Posterior vena cava (tissue), 2 donors: ENCODE measurements around the gene GULP1. TPM values are rescaled to one million over a fixed set of nuclear protein-coding genes. Genes with fewer than 3 reads are reported as not detected.

Experiments
- DNase-seq: peaks from one replicate; pipeline ENCODE4 v3.0.0-alpha.2; 2020; ENCODE audit warnings: low spot score
- intact Hi-C, 2 donors: fragments of 100-400 bp; cut with DNase I; formaldehyde crosslinking; loops; one replicate each; pipeline versions ENCODE4 v1.14.1 to v1.14.2; 2022 to 2023
- total RNA-seq, 2 donors: library from RNA; stranded (reverse); fragmentation: NEBNext Ultra II Directional; extraction: Animal tissue kit (Norgen Biotek cat#: 25700); gene quantifications; one replicate each; pipeline ENCODE4 v1.2.1, GENCODE V29; 2021
- donor health status: DM: yes; HTN: yes; CAD: no.
- donor health status: DM: yes; HTN: yes; CAD: no.

GULP1 gene
- total RNA-seq, 2 donors from 2014 or later: 25.9 to 63.2 TPM

DNA sequence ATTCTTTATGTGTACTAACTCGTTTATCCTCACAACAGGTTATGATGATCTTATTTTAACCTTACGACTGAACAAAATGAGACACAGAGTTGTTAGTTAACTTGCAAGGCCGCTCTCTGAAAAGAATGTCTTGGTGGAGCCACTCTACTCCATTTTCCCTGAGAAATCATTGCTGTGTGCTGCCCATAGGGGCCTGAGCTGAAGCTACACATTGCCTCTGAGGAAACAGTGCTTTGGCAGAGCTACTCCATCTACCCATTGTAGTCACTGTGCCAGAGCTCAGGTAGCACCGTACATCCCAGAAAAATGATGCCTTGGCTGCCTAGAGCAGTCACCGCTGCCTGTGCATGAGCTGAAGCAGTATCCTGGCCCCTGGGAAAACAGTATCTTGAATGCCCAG lies 61.6 kb downstream of the GULP1 start:
- no peak for DNase-seq
- intact Hi-C loops: no loop called here

DNA sequence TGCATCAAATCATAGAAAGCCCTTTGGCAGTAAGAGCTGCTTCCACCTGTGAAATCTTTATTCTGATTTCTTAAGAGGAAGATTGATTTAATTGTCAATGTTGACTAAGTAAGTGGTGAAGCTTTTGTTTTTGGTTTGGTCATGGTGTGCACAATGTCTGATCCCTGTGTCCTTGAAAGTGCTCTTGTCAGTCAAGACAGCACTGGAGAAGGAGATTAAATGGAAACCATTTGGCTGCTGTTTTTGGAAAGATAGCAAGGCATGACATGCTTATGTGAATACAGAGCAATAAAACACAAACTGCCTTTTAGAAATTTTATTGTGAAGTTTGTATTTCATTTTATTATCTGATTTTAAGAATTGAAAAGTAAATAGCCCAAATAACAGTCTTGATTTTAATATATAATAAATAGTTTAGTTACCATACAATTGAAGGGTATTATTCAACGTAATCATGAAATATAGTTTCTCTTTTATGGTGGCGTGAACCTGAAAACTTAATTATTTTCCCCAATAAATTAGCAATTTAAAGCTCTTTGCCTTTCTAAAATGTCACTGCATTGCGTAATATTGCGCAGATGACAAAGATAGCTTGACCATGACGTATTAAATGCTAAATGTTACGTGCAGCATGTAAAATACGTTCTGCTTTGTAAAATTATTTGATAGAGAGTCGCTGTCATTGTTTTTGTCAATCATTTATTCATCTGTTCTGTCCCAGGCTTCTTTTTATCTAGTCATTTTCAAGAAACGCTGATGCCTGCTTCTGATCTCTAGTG lies 69.0 kb downstream of the GULP1 start:
- no peak for DNase-seq
- intact Hi-C loops: no loop called here

DNA sequence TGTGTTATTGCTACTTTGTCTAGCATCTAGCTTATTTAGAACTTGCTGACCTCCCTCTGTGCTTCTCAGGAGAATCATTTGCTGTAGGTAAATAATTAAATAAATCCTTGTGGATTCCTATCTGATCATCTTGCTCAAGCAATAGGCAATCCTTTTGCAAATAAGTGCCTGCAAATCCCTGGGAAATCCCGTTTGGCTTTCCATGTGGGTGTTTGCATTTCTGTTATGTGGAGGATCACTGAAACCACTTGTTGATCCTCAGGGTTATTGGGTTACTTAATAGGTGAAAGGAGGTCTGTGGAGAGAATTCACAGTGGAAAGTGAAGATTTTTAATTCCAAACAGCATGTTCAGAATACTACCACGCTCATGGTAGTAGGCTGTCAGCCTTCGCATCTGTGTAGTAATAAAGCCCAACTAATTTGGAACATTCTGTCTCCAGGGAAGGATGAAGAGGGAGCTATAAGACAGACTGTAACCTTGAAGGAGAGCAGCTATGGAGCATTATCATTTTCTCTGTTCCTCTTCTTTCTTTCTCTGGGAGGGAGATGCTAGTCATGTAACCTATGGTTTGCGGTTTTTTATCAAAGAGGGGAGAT lies 72.5 kb downstream of the GULP1 start:
- intact Hi-C loops: no loop called here

DNA sequence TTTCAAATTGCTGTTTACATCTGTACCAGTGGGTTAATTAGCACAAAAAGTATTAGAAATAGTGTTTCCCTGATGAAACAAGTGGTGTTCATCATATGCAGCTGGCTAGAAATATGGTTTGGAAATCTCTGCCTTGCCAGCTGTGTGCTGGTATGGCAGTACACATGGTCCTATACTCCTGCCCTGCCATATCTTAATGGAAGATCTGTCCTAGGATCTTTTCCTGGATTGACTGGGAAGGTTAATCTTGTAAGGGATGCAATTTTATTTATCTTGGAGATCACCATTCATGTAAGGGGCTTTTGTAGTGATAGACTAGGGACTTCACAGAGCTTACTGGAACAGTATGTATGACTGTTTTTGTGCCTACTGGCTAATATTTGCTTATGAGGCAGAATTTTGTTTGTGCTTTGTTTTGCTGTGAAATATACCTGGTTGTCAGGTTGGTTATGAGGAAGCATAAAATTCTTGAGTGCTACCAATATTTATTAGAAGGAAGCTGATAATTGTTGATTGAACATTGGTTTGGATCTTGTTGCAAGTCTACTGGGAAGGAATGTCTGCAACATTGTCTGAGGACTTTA lies 73.5 kb downstream of the GULP1 start:
- no peak for DNase-seq
- intact Hi-C loops: no loop called here

More for the DNA sequence above, 72.5 kb downstream of the GULP1 start:
- no peak for DNase-seq

DNA sequence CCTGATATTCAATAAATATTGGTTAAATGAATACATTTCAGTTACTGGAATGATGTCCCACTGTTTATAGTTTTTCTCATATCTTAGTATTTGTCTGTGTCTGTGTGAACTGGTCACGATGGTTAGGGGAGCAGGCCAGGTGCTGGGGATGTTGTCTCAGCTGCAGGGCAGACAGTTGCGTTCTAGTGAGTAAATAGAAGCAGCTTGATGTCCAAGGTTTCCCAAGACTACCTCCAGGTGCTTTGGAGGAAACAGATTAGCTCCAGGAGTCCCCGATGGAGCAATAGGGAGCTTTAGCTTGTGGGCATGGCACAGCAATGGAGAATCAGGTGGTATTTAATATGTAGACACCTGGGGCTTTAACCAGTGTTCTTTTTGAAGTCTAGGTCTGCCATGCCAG lies 75.5 kb downstream of the GULP1 start:
- DNase-seq: no peak
- intact Hi-C loops: no loop called here

DNA sequence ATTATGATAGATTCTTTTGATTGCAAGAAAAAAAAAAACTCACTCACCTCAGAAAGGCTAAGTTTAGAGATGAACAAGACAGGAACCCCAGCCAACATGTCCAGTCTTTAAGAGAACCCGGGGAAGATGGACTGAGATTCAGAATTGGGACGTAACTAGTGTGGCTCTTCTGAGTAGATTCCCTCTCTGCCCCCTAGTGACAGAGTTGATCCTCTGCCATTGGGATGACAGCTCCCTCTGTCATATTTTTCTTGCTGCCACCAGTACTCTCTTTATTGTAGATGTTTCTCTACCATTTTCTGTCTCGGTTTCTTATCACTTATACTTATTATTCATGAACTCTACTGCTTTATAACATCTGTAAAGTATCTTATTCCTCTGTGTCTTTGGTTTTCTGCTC lies 77.7 kb downstream of the GULP1 start:
- intact Hi-C loops: no loop called here
- no peak for DNase-seq

DNA sequence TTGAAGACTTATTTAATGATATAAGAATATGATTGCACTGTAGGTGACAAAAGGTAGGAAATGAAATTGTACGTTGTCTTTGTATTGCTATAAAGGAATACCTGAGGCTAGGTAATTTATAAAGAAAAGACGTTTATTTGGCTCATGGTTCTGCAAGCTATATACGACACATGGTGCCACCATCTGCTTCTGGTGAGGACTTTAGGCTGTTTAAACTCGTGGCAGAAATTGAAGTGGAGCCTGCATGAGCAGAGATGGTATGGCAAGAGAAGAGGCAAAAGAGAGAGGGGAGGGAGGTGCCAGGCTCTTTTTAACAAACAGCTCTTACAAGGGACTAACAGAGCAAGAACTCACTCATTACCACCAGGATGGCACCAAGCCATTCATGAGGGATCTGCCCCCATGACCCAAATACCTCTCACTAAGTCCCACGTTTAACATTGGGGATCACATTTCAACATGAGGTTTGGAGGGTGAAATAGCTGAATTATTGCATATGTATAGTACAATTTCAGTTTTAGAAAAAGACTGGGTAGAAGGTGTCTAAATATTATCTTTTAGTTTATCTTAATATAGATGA lies 86.8 kb downstream of the GULP1 start:
- no peak for DNase-seq
- intact Hi-C loops: no loop called here

DNA sequence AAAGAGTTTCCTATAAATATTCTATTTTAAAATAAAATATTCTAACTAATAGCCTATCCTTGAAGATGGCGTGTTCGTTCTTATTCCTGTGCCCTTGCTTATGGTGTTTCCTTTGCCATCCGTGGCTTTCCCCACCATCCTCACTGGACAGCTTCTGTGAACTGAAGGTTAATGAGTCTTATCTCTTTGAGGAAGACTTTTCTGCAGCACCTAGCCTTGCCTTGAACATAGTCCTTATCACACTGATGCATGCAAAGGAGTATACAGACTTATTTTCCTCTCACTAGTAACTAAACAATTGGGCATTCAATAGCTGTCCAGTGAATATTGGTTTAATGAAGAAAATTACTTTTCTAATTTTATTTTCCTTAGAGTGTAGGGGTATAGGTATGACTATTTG lies 88.1 kb downstream of the GULP1 start:
- intact Hi-C loops: no loop called here
- DNase-seq: no peak

DNA sequence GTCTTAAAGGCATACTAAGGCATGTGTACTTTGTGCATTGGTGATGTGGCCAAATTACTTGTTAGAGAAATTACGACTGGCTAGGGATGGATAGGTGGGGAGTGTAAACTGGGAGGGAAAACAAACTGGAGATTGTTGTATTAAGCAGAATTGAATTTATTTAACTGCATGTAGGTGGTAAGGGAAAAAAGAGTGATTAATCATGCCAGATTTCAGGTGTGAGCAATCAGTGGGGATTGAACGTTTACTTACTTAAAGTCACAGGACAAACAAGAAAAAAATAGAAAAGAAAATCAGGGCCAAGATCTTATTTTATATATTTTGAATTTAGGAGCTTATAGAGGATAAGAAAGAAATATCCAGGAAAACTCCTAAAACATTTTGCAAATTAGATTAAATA lies 88.6 kb downstream of the GULP1 start:
- DNase-seq: no peak
- intact Hi-C loops: no loop called here

DNA sequence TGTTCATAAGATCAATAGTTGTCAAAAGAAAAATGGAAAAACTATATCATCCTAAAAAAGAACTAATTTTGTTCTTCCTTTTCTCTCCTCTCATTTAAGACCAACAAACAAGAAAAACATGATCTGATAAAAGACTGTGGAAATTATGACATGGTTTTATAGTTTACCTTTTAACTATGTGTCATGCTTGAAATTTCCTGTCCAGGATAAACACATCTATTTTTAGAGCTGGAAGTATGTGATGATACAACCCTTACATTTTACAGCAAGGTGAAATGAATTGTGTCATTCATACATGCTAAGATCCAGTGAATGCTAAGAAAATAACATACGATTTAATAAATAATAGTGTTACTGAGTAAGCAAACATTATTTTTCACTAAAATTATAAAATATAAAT lies 89.9 kb downstream of the GULP1 start:
- intact Hi-C loops: no loop called here
- DNase-seq: no peak

DNA sequence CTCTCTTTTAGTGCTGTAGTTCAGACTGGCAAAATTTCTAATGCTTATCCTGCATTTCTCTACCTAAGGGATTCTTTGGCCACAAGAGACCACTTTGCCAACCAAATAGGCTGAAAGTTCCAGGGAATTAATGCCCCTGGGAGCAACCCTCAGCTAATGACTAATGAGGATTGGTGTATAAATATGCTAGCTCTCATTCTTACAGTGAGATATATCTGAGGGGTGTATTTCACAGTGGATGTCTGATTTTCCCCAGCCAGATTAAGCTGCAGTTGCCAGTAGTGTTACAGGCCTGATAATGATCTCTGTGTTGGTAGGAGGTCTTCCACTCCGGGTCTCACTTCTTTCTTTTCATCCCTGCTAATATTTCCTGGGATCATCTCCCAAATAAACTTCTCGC lies 90.4 kb downstream of the GULP1 start:
- intact Hi-C loops: no loop called here
- no peak for DNase-seq

DNA sequence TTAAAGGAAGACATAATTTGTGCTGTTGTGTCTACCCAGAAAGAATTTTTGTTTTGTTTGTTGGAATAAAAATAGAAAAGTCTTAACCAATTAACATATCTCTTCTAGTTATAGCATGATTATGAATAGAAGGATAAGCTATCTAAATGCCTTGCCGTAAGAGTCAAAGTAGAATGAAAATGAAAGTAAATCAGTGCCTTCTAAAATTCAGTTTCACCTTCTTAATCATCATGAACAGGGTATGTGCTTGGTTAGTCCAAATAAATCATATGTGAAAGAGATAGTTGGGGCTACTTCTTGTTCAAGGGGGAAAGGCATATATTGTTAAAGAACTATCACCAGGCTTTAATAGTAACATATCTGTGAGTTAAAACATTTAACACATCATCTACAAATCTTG lies 91.5 kb downstream of the GULP1 start:
- DNase-seq: no peak

DNA sequence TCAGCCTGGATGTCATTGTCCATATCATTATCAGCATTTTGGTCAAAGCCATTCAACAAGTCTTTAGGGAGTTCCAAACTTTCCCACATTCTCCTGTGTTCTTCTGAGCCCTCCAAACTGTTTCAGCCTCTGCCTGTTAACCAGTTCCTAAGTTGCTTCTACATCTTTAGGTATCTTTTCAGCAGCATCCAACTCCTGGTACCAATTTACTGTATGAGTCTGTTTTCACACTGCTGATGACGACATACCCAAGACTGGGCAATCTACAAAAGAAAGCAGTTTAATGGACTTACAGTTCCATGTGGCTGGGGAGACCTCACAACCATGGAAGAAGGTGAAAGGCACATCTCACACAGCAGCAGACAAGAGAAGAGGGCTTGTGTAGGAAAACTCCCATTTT lies 94.2 kb downstream of the GULP1 start:
- DNase-seq: no peak
- intact Hi-C loops: no loop called here

More for the DNA sequence above, 91.5 kb downstream of the GULP1 start:
- intact Hi-C loops: no loop called here

DNA sequence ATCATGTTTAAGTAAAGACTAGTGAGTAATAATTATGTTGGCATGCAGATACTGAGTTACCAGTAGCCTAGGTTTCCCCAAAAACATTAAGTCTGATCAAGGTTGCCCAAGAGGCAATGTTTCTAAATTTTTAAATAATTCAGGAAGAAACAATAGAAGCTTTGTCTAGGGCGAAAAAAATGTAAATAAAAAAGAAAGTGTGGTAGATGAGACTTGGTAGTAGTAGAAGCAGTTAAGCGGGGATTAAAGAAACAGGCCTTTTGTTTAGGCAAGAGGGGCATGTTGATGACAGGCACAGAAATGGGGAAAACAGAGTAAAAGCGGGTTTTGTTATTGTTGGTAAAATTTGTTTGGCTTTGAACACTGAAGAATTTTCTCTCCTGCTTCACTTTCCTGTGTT lies 97.2 kb downstream of the GULP1 start:
- intact Hi-C loops: no loop called here
- DNase-seq: no peak

DNA sequence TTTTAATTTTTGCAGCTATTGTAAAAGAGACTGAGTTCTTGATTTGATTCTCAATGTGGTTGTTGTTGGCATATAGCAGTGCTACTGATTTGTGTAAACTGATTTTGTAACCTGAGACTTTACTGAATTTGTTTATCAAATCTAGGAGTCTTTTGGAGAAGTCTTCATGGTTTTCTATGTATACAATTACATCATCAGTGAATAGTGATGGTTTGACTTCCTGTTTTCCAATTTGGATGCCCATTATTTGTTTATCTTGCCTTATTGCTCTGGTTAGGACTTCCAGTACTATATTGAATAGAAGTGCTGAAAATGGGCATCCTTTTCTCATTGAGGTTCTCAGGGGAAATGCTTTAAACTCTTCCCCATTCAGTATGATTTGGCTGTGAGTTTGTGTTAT lies 99.7 kb downstream of the GULP1 start:
- intact Hi-C loops: no loop called here
- no peak for DNase-seq

DNA sequence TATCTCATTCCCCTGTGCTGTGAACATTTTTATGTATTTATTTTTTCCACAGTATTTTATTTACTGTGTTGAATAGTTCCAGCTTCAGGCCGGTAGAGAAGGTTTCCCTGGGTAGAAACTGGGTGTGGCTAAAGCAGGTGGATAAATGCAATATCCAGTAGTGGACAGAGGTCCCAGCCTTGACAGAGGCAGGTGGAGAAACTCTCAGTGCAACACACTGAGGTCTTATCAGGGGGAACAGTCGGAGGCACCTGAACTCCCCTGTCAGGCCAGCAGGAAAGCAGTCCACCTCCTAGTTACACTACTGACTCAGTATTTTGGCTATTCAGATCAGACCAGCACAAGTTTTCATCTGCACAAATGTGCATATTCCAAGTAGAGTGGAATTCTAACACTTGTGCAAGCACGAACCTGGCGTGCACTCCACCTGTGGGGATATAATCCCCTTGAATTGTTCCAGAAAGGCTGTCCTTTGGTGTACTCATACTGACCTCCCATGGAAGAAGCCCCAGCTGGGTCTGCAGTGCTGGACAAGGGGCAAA lies 103.3 kb downstream of the GULP1 start:
- intact Hi-C loops: no loop called here
- DNase-seq: no peak

DNA sequence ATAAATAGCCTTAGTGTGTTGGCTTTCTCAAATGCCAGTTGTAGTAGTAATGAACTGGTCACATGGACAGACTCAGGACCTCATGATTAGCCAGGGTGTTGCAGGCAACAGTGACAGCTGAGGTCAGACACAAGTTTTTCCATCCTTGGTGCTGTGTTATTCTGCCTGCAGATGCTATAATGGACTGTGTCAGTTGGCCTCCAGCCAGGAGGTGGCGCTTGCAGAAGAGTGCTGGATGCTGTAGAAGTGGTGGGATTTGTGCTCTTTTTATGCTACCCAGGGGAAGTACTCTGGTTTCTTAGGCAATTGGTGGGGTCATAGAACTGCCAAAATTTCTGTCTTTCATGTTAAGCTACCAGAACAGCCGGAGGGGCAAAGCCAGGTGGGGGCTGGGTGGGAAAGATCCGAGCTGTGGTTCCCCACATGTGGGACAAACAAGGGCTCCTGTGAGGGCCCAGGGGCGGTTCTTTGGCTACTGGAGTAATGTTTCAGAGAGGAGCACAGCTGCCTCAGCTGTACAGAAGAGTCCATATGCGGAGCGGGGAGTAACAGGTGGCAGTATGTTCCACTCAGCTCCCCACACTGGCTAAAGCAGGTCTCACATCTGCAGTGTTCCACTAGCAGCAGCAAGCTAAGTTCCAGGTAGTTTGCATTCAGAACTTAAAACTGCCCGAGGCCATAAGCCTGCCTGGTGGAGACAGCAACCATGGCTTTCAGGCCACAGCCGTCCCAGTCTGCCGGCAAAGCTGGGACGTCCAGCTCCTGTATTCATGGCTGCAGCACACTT lies 104.4 kb downstream of the GULP1 start:
- no peak for DNase-seq
- intact Hi-C loops: no loop called here

DNA sequence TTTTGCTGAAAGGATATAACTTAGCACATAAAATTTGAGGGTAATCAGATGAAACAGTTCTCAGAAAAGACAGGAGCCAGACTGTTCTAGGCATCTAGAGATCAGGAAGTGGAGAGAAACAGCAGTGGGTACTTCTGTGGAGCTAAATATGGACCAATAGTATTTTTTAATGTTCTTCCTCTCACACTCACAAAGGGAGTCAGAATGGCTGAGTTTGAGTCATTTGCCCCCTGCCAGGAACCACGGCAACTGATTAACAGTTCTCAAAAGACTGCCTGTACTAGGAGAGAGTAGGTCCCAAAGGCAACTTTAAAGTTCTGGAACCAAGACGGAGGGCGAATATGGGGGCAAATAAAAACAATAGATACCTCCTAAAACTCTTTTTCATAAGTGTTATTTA lies 107.5 kb downstream of the GULP1 start:
- intact Hi-C loops: no loop called here
- DNase-seq: no peak

DNA sequence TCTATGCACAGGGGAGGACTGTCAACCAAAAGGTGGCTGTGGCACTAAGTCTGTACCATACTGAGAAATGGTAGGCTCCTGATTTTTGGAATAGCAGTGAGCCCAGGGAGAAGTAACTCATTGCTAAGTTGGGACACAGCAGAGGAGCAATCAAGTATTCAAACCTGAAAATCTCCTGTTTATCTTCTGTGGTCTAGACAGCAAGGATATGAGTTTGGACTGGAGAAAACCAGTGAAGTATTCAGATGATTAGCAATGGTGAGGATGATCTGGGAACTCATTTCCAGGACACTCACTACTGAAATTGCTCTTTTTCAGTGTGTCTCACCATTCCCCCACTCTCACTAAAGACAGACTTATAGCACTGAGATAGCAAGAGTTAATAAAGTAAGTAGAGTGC lies 112.0 kb downstream of the GULP1 start:
- intact Hi-C loops: loop anchor here in 1 of 2 donors (10.0 kb wide), 1 partner anchor 1111 kb away; no protein-coding TSS in a partner anchor
- DNase-seq: no peak
